GM19455 (cell line): ENCODE data around the gene SLC8A2.

Source experiments
- ATAC-seq: cut with Tn5 transposase; IDR thresholded peaks from one replicate; pipeline ENCODE4 v1.9.1; 2021; ENCODE audit not compliant: unreplicated experiment

Gene SLC8A2

DNA sequence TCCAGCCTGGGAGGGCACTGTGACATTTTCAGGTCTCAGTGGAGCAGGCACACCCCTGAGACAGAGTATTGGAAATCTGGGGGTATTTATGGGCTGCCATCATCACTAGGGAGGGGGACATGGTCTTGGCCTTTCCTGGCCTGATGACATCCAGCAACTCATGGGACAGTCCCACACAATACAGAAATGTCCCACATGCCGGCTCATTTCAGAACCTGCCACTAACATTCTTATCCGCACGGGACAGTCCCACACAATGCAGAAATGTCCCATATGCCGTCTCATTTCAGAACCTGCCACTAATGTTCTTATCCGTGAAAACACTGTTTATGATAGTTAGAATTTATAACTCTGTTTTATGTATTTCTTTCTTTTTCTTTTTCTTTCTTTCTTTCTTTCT, 9.8 kb downstream of the SLC8A2 start:
- no peak for ATAC-seq

DNA sequence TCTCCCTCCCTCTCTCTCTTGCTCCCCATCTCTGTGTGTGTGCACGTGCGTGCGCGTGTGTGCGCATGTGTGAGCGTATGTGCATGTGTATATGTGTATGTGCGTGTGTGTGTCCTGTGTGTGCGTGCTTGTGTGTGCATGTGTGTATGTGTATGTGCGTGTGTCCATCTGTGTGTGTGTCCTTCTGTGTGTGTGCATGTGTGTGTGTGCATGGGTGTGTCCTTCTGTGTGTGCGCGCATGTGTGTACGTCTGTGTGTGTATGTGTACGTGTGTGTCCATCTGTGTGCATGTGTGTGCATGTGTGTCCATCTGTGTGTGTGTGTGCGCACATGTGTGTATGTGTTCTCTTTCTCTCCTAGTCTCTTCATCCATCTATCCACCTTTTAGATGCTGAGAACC, 12.2 kb downstream of the SLC8A2 start:
- no peak for ATAC-seq

DNA sequence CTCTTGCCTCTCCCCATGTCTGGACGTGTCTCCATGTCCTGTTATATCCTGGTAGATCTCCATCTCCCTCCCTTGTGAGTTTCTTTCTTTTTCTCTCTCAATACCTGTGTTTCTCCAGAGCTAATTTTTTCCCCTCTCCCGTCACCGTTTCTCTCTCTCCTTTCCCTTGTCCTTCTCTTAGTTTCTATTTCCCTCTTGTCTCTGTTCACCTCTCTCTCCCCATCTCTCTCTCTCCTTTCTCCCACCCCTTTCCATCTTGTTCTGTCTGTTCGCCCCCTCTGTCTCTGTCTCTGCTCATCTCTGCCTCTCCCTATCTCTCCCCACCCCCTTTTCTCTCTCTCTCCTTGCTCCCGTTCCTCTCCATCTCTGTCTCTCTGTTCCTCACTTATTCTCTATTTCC, 13.0 kb downstream of the SLC8A2 start:
- no peak for ATAC-seq

DNA sequence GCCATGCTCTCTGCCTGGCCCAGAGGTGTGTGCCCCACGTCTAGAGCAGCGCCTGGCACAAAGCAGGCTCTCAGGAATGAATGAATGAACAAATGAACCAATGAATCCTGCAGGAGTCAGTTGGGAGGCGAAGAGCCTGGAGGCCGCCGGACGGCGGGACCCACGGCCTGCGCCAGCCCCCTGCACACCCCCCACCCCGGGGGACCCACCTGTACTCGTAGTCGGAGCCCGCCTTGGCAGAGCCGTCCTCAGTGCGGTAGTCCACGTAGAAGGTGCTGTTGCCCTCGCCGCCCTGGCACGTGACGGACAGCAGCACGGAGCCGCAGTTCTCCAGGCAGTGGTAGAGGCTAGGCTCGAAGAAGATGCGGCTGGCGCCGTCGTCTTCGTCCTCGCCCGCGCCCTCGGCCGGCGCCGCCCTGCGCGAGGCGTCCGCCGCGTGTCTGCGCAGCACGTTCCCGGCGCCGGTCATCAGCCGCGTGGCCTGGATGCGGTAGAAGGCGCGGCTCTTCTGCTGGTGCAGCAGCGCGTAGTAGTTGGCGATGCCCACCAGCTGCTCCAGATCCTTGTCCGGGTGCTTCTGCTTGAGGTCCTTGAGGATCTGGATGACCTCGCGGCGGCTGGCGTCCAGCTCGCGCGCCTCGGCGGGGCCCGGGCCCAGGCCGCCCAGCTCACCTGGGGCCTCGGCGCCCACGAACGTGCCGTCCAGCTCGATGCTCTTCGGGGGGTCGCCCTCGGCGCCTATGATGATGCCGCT, 14.8 kb downstream of the SLC8A2 start:
- ATAC-seq = no peak

DNA sequence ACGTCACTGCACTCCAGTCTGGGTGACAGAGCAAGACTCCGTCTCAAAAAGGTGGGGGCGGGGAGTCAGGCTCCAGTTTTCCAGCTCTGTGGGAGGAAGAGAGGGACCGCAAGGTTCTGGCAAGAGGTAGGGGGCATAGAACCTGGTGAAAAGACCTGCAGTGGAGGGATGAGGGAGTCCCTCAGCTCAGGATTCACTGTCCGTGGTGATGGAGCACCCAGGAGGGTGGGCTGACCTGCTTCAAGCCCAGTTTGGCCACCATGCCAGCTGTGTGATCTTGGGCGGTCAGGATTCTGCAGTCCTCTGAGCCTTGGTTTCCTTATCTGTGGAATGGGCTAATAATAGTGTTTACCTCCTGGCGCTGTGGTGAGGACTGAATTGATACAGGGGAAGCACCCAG, 21.2 kb downstream of the SLC8A2 start:
- ATAC-seq = no peak

DNA sequence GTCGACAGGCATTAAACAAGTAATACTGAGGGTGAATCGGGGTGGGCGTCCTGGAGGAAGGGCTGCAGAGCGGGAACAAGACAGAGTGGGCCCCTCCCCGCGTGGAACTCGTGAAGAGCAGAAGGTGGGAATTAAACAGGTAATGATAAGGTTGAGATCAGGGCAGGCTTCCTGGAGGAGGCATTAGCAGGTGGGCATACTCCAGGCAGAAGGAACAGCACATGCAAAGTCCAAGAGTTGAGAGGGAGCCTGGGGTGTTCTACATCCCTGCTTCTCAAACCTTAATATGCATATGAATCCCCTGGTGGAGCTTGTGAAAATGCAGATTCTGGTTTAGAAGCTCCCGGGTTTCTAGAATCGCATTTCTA, 23.3 kb downstream of the SLC8A2 start:
- ATAC-seq = no peak

DNA sequence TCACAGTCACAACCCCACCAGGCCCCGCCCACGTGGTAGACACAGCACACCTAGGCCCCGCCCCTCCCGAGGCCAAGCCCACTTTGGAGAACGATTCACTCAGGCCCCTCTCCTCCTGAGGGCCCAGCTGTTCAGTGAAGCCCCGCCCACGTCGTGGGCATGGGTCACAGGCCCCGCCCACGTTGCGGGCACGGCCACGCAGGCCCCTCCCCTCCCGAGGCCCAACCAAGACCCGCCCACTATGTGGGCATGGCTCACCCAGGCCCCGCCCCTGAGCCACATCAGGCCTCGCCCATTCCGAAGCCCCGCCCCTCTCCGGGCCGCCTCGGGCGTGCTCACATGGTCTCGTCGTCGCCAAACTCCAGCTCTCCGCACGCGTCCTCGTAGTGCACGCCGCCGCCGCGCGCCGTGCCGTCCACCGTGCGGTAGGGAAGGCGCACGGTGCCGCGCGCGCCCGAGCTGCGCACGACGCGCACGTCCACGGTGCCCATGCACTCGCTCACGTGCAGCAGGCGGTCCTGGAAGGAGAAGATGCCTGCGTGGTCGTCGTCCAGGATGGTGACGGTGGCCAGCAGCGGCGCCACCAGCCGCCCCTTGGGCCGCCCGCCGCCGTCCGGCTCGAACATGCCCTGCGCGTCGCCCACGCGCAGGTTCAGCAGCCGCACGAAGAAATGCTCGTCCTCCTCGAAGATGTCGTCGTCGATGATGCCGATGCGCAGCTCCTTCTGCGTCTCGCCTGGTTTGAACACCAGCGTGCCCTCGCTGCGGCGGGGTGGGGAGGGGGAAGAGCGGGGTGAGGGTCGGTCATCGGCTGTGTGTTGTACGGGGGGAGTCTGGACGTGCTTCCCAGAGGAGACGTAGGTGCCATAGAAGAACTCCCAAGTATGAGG, 24.0 kb downstream of the SLC8A2 start:
- ATAC-seq = no peak

DNA sequence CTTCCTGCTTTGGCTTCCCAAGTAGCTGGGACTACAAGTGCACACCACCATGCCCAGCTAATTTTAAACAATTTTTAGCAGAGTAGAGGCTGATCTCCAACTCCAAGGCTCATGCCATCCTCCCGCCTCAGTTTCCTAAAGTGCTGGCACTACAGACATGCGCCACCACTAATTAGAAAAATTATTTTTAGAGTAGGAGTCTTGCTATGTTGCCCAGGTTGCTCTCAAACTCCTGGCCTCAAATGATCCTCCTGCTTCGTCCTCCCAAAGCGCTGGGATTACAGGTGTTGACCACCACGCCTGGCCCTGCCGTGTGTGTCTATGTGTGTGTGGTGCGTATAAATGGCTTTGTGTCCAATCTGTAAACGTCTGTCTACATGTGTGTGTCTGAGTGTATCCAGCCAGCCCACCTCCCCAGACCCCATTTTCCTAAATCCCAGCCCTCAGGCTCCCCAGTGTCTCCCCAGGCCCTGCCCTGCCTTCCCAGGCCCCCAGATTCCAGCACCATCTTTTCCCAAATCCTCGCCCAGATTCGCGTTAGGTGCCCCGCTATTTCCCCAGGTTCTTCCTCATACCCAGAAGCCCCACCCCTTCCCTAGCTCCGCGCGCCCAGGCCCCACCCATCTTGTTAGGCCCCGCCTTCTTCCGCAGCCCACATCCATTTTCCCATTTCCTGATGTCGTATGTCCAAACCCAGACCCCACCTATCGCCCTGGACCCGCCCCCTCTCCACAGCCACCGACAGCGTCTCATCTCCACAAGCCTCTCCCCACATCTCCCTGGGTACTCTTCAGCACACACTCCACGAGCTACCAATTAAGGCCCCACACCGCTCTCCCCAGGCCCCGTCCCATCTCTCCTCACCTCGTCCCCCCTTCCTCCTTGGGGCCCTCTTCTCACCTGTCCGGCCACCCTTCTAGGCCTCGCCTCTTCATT, 24.9 kb downstream of the SLC8A2 start:
- no peak for ATAC-seq

DNA sequence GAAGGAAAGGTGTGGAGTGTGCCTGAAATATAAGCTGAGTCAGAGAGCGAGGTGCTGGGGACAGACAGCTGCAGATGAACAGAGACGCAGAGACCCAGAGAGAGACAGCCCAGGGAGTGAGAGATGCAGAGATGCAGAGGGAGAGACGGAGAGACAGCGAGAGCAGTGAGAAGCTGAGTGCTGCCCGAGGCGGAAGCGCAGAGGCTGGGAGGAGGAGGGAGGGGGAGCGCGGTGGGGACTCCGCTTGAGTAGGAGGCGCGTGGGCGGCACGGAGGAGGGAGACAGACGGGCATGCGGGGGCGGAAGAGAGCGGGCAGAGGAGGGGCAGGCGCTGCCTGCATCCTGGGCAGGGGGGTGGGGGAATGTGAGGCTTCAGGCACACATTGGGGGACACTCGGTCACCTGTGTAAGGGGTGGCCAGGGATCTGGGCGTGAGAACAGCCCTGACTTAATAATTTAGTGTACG, 25.7 kb downstream of the SLC8A2 start:
- ATAC-seq = no peak

DNA sequence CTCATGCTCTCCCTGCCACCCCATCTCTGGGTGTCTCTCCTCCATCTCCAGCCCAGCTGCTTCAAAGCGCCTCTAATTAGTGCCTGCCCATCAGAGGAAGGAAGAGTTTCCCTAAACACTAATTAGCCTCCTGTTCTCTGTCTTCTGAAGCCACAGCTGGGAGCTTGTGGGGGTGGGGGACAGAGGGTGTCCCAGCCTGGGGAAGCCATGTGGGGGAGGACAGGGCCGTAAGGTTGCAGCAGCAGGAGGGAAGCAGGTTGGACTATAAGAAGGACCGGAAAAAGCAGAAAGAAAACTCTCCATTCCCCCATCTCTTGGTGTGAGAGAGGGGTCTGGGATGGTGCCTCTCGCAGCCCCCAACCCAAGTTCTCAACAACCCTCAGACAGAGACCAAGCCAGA, 26.2 kb downstream of the SLC8A2 start:
- no peak for ATAC-seq

DNA sequence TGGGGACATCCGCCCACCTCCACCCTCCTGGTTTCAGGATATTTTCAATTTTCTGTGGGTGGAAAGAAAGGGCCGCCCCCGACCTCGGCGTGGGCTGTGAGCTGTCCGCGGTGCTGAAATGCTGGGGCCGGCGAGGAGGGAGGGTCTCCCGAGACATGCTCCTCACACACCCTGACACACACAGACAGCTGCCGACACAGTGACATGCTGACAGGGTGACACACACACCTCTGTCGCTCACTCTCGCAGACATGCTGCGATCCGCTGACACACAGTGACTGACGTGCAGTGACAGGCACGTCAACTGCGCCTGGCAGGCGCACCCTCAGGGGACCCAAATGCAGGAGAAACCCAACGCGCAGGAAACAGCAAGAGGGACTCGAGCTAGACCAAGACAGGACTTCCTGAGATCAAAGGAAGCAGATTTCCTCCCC, 27.3 kb downstream of the SLC8A2 start:
- no peak for ATAC-seq

DNA sequence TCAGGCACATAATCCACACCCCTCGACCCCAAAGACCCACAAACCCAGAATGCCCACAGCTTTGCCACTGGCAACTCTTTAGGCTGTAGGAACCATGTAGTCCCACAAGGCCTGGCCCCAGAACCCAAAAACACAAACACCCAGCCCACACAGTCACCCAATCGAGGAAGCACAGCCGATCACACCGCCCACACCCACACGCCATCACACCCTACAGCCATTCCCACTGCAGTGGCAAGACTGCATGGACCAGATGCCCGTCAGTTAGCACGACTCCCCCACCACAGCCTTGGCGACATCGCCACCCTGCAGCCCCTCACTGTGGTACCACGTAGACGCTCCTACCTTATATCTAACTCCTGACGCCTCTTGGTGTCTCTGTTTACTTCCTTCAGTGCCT, 28.4 kb downstream of the SLC8A2 start:
- no peak for ATAC-seq

DNA sequence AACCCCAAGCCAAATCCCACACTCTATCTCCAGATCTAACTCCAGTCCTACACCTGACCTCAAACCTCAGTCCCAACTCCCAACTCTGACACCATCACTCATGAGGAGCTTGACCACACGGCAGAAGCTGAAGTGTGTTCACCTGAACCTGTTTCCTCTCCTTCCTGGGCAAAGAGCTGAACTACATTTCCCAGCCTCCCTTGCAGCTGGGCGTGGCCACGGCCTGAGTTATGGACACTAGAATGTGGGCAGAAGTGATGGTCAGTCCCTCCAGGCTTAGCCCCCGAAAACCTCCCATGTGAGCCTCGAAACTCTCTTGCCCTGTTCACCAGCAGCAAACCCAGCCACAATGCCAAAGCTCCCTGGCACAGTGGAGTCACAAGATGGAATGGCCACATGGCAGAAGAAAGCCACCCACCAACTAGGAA, 32.9 kb downstream of the SLC8A2 start:
- no peak for ATAC-seq

DNA sequence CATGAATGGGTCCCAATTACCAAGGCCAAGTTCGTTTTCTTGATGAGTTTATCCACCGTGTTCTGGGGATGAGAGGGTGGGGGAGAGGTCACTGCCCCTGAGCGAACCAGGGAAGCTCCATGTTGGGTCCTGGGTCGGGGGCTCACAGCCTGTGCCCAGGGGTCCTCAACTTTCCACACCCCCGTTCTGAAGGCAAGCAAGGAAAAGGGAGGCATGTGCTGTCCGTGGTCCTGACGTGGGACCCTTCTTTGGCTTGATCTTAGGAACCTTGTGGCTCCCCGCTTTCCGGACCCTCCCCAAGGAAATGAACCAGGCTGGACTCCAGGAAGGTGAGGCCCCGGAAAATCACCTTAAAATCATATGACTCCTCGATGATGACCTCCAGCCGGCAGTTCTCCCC, 34.2 kb downstream of the SLC8A2 start:
- ATAC-seq = no peak

DNA sequence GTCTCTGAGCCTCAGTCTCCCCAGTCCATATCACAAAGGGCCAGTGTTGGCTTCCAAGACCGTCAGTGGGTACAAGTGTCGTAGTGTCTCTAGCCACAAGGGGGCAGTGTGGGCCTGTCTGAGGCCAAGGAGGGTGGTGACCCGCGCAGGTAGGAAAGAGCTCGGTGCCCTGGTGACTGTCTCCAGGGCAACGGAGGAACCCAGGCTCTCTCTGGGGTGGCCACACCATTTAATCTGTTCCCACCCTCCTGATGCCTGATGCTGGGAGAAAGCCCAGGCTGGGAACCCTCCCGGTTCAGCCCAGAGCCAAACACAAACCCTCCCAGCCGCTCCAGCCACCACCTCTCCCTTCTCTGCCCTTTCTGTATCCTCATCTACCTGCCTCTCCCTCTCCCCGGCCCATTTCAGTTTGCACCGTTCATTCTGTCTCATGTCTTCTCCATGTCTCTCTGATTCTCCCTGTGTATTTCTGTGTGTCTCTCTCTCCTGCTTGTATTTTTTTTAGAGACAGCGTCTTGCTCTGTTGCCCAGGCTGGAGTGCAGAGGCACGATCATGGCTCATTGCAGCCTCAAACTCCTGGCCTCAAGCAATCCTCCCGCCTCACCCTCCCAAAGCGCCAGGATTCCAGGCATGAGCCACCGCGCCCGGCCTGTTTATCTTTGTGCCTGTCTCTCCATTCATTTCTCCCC, 34.8 kb downstream of the SLC8A2 start:
- ATAC-seq = no peak

DNA sequence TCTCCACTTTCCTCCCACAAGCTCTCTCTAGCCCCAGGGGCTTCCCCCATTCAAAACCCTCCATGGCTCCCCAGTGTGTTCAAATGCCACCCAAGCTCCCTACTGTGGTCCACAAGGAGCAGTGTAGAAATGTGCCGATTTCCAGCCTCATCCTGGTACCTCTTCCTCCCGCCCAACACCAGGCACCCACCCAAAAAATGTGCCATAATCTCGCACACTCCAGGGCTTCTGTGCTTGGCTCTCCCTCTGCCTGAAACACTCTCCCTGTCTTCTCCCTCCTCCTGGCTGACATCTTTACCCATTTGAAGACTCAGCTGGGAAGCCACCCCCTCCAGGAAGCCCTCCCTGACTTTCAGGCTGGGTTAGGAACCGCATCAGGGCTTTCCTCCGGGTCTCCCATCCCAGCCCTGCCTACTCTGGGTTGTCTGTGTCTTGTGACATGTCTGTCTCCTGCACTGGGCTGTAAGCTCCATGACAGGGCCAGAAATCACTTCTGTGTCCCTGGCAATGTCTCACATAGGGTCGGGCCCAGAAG, 35.7 kb downstream of the SLC8A2 start:
- no peak for ATAC-seq

DNA sequence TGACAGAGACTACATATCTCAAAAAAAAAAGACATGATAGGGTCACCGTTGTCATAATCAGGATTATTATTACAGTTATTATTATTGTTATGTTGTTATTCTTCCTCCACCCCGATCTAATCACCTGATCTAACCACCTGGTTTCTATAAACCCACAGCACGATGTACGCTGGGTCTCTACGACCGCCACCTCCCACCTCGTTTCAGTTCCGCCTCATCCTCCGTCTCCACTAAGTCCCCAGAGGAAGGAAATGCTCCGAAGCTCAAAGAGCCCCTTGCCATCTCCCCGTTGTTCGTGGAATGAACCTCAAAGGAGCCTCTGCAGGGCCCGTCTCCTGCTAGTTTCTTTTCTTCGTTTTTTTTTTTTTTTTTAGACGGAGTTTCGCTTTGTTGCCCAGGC, 36.5 kb downstream of the SLC8A2 start:
- ATAC-seq = no peak

DNA sequence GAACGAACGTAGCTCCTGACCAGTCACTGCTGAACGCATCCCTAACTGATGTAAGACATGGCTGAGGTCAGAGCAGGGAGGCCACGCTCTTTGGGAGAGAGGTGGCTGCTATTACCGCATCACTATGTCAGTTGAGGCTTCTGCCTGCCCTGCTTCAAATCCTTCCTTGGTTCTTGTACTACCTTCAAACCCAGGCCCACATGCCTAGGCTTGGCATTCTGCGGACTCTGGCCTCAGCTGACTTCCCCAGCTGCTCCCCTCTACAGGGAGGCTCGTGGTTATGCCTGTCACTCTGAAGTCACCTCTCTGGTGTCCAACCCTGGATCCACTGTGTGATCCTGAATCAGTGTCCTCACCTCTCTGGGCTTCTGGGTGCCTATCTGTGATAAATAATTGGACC, 37.6 kb downstream of the SLC8A2 start:
- ATAC-seq = no peak

DNA sequence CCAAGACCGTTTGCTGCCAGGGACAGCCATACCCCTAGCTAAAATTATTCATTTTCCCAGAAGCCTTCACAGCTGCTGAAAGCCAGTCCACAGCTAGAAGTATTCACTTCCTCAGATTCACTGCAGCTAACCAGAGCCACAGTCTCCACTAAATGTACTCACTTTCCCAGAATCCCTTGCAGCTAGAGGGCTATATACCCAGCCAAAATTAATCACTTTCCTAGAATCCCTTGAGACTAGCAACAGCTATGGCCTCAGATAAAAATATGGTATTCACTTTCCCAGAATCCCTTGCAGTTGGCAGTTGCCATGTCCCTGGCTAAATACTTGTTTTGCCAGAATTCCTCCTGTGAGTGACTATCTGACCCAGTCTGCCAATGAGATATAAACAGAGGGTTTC, 38.6 kb downstream of the SLC8A2 start:
- no peak for ATAC-seq

DNA sequence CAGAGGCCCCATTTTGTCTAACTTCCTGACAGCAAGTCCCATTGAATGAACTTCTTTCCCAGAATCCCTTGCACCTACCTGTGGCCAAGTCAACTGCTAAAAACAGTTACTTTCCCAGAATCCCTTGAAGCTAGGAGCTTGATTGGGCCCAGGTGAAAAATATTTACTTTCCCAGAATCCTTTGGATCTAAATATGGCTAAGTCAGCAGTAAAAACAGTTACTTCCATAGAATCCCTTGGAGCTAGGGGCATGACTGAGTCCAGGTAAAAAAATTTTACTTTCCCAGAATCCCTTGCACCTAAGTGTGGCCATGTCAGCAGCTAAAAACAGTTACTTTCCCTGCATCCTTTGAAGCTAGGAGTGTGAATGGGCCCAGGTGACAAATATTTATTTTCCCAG, 39.2 kb downstream of the SLC8A2 start:
- ATAC-seq = no peak
